ENCODE results near the gene TRIM71. TPM values are rescaled to one million over a fixed set of nuclear protein-coding genes. Genes with fewer than 3 reads are reported as not detected.

The TRIM71 gene
- total RNA-seq, 4 donors from 2014 or later, result under 0.01 to 0.59 (median 0.32) TPM

DNA sequence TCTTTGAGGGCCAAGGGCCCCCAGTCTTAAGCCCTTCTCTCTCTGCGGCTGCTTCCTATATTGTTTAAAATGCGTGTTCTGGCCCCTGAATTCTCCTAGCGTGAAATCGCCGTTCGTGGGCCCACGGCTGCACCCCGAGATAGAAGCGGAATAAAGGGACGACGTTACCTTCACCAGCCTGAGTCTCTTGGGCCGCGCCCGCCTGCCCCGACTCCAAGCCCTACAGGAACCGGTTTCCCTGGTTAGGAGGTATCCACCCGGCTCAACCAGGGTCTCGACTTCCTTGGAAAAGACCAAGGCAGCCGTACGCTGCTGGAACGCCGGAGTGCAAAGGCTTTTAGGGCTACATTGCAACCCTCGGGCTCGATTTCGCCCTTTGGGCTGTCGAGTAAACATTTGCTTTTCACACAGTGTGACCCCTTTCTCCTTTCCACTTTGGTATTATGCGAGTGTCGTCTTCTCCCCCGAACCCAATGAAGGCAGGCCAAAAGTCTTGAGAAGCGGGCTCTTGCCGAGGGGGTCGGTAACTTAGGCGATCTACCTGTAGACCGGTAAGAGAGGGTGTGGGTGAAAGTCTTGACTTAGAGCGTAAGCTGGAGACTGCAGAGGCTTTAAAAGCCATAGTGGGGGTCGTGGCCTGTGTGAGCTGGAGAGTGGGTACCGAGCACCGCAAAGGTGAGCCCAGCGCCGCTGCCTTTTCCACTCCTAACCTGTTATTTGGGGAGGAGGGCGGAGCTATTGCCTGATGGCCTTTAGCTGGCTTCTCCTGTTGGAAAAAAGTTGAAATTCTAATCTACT lies 2.0 kb downstream of the TRIM71 start:
- WGBS, 2 donors, result 64 to 70% methylated on average over 36 to 41 of the region's 41 CpGs
- TF ChIP-seq EP300 (IDR thresholded peaks at IDR 0.05), result no peak
- TF ChIP-seq, protein P1, sequence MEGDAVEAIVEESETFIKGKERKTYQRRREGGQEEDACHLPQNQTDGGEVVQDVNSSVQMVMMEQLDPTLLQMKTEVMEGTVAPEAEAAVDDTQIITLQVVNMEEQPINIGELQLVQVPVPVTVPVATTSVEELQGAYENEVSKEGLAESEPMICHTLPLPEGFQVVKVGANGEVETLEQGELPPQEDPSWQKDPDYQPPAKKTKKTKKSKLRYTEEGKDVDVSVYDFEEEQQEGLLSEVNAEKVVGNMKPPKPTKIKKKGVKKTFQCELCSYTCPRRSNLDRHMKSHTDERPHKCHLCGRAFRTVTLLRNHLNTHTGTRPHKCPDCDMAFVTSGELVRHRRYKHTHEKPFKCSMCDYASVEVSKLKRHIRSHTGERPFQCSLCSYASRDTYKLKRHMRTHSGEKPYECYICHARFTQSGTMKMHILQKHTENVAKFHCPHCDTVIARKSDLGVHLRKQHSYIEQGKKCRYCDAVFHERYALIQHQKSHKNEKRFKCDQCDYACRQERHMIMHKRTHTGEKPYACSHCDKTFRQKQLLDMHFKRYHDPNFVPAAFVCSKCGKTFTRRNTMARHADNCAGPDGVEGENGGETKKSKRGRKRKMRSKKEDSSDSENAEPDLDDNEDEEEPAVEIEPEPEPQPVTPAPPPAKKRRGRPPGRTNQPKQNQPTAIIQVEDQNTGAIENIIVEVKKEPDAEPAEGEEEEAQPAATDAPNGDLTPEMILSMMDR (IDR thresholded peaks at IDR 0.05), result no peak
- TF ChIP-seq POLR2A (IDR thresholded peaks at IDR 0.05), result no peak
- Histone ChIP-seq H3K27ac (no peak overlapping the region), H3K4me1 (peaks cover 0 to 37% (median 7%) of the 10 kb centered on the region in 4 donors), H3K4me3 (no peak overlapping the region), H3K9me3 (no peaks in the 10 kb centered on the region), H3K27me3 (peaks cover 2 to 72% of the 10 kb centered on the region in 2 donors), H3K36me3 (no peaks in the 10 kb centered on the region)
- no peak for DNase-seq (ENCODE audit: low spot score in 2 of 2)

DNA sequence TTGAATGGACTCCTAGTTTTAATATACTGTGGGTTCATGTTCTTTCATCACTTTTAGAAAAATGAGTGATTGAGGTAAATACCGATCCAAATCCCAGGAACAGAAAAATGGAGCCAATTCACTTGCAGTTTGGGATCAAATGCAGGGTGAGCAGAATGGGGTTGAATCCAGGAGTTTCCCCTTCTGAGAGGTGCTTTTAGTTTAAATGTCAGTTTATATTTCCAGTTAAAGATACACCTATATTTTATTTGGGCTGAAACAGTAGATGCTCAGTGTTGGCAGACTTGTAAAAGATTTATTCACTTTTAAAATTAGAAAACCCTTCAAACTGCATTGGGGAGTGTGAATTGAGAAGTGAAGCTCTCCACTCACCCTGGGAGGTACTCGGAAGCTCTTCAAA lies 2.6 kb downstream of the TRIM71 start:
- 90 to 91% methylated on average over 2 of the region's 2 CpGs for WGBS, 2 donors
- peaks cover 2 to 69% of the 10 kb centered on the region in 2 donors for H3K27me3 ChIP-seq

DNA sequence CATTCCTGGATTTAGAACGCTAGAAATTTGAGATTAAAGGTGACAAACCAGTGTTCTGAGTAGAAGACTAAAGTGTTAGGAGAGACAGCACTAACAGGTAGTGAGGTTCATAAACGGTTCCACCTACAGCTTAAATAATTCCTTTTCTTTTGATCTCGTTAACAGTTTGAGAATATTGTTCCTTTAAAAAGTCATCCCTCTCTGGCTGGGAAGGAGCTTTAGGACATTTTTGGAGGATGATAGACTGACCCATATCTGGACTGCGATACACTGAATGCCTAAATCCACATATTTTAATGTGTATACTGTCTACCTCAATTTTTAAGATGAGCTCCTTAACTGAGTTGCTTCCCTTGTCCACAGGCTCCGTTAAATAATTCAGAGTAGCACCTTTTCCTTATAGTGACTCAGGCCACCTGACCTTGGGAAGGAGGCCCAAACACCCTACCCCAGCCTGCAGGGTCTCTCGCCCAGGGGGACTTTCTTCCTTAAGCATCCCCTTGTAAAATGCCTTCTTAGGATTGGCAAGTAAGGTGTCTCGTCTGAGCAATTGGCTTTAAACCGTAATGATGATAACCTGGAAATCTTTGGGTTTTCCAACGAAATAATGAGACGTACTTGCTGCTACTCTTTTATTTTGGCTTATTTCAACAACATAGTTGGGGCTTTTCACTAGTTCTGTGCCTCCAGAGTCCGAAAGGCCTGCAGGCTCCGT lies 3.3 kb downstream of the TRIM71 start:
- no peak overlapping the region for H3K4me3 ChIP-seq
- H3K27ac ChIP-seq, result no peak overlapping the region
- no peaks in the 10 kb centered on the region for H3K9me3 ChIP-seq
- H3K36me3 ChIP-seq, result no peaks in the 10 kb centered on the region
- 64 to 70% methylated on average over 12 of the region's 12 CpGs for WGBS, 2 donors
- TF ChIP-seq, protein P1 (IDR thresholded peaks at IDR 0.05), result no peak
- TF ChIP-seq POLR2A (IDR thresholded peaks at IDR 0.05) (no peak), EP300 (IDR thresholded peaks at IDR 0.05) (no peak)
- peaks cover 0 to 34% (median 7%) of the 10 kb centered on the region in 4 donors for H3K4me1 ChIP-seq
- DNase-seq (ENCODE audit: low spot score in 2 of 2), result no peak
- H3K27me3 ChIP-seq, result peaks cover 2 to 64% of the 10 kb centered on the region in 2 donors

More for the DNA sequence above, 2.6 kb downstream of the TRIM71 start:
- no peak for DNase-seq (ENCODE audit: low spot score in 2 of 2)
- H3K36me3 ChIP-seq, result no peaks in the 10 kb centered on the region
- H3K4me1 ChIP-seq, result peaks cover 0 to 37% (median 7%) of the 10 kb centered on the region in 4 donors
- no peak overlapping the region for H3K4me3 ChIP-seq
- no peak overlapping the region for H3K27ac ChIP-seq
- H3K9me3 ChIP-seq, result no peaks in the 10 kb centered on the region
- TF ChIP-seq EP300 (IDR thresholded peaks at IDR 0.05) (no peak), POLR2A (IDR thresholded peaks at IDR 0.05) (no peak)
- TF ChIP-seq, protein P1 (IDR thresholded peaks at IDR 0.05), result no peak

DNA sequence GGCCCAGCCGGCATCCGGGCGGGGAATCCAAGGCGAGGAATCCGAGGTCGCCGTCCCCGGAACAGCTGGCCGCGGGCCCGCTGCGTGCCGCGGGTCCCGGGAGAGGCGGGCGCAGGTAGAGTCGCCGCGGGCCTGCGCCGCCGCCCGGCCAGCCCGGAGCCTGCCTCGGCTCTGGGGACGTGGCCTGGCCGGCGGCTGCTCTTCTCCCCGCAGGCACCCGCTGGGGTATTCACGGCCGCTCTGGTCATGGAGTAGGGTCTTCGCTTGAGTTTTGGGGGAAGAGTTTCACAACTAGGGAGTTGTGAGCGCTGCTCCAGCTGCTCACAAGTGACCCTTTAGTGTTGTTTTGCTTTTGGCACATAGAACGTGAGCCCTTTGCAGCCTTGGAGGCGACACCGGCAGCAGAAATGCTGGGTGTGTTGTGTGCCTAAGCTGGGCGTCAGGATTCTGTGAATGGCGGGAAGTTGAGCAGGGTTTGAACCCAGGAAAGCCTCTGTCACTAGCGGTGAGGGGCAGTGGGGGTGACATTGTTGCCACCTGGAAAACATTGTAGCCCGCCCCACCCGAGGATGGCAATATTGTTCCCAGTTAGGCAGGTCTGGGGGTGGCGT lies 4.0 kb downstream of the TRIM71 start:
- no peak for TF ChIP-seq POLR2A (IDR thresholded peaks at IDR 0.05)
- no peak for TF ChIP-seq EP300 (IDR thresholded peaks at IDR 0.05)
- TF ChIP-seq, protein P1 (IDR thresholded peaks at IDR 0.05), result no peak
- Histone ChIP-seq H3K4me3 (no peak overlapping the region), H3K4me1 (peaks cover 0 to 28% (median 4%) of the 10 kb centered on the region in 4 donors), H3K9me3 (no peaks in the 10 kb centered on the region), H3K36me3 (no peaks in the 10 kb centered on the region), H3K27me3 (peaks cover 2 to 57% of the 10 kb centered on the region in 2 donors), H3K27ac (no peak overlapping the region)
- 23 to 58% methylated on average over 17 to 33 of the region's 44 CpGs for WGBS, 2 donors
- DNase-seq (ENCODE audit: low spot score in 2 of 2), result no peak
